ENCODE results near the gene BLZF1.
"Not testable (repeated sequence)": the region's sequence is repeated elsewhere in the genome, so short reads cannot be mapped to it uniquely, and the experiment has no call there.

DNA sequence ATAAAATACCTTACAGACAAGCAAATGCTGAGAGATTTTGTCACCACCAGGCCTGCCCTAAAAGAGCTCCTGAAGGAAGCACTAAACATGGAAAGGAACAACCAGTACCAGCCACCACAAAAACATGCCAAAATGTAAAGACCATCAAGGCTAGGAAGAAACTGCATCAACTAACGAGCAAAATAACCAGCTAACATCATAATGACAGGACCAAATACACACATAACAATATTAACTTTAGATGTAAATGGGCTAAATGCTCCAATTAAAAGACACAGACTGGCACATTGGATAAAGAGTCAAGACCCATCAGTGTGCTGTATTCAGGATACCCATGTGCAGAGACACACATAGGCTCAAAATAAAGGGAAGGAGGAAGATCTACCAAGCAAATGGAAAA lies 34.6 kb downstream of the BLZF1 start:
- TF ChIP-seq, protein P1, sequence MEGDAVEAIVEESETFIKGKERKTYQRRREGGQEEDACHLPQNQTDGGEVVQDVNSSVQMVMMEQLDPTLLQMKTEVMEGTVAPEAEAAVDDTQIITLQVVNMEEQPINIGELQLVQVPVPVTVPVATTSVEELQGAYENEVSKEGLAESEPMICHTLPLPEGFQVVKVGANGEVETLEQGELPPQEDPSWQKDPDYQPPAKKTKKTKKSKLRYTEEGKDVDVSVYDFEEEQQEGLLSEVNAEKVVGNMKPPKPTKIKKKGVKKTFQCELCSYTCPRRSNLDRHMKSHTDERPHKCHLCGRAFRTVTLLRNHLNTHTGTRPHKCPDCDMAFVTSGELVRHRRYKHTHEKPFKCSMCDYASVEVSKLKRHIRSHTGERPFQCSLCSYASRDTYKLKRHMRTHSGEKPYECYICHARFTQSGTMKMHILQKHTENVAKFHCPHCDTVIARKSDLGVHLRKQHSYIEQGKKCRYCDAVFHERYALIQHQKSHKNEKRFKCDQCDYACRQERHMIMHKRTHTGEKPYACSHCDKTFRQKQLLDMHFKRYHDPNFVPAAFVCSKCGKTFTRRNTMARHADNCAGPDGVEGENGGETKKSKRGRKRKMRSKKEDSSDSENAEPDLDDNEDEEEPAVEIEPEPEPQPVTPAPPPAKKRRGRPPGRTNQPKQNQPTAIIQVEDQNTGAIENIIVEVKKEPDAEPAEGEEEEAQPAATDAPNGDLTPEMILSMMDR (IDR thresholded peaks at IDR 0.05), result not testable (repeated sequence)
- TF ChIP-seq TCF7L2 (IDR thresholded peaks at IDR 0.05; ENCODE audit: low read depth, low read length), result not testable (repeated sequence)
- TF ChIP-seq, protein P2, sequence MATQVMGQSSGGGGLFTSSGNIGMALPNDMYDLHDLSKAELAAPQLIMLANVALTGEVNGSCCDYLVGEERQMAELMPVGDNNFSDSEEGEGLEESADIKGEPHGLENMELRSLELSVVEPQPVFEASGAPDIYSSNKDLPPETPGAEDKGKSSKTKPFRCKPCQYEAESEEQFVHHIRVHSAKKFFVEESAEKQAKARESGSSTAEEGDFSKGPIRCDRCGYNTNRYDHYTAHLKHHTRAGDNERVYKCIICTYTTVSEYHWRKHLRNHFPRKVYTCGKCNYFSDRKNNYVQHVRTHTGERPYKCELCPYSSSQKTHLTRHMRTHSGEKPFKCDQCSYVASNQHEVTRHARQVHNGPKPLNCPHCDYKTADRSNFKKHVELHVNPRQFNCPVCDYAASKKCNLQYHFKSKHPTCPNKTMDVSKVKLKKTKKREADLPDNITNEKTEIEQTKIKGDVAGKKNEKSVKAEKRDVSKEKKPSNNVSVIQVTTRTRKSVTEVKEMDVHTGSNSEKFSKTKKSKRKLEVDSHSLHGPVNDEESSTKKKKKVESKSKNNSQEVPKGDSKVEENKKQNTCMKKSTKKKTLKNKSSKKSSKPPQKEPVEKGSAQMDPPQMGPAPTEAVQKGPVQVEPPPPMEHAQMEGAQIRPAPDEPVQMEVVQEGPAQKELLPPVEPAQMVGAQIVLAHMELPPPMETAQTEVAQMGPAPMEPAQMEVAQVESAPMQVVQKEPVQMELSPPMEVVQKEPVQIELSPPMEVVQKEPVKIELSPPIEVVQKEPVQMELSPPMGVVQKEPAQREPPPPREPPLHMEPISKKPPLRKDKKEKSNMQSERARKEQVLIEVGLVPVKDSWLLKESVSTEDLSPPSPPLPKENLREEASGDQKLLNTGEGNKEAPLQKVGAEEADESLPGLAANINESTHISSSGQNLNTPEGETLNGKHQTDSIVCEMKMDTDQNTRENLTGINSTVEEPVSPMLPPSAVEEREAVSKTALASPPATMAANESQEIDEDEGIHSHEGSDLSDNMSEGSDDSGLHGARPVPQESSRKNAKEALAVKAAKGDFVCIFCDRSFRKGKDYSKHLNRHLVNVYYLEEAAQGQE (IDR thresholded peaks at IDR 0.05; ENCODE audit: insufficient read depth in 1 of 2, low read depth in 2 of 2, low read length in 1 of 2), result not testable (repeated sequence)
